SK-N-SH (cell line): ENCODE measurements around the gene ZFYVE21. TPM values are rescaled to one million over a fixed set of nuclear protein-coding genes. Genes with fewer than 3 reads are reported as not detected.

ENCODE experiments used
- CTCF ChIA-PET: fragments of 300-600, 350-600 bp; formaldehyde crosslinking; extraction: SDS; loops from one replicate; lab custom pipeline; 2021; lab: Yijun Ruan, JAX
- POLR2A ChIA-PET: fragments of 350-600 bp; sonication (Branson Sonifier 250); formaldehyde crosslinking; extraction: SDS; loops from one replicate; lab custom pipeline; 2020; ENCODE audit warnings: antibody characterized with exemption, inconsistent platforms; lab: Yijun Ruan, JAX
- DNase-seq: peaks from one replicate; pipeline ENCODE4 v3.0.0; 2012
- H2AFZ ChIP-seq: fragments of 200-600 bp; sonication (generic); 2 replicates; pipeline ENCODE4 v1.8.1; 2016; ENCODE audit warnings: antibody characterized with exemption, mild to moderate bottlenecking, low read depth
- H3F3A ChIP-seq: fragments of 200-600 bp; sonication (generic); replicated peaks from 2 replicates; pipeline ENCODE3; 2016; ENCODE audit warnings: antibody characterized with exemption, mild to moderate bottlenecking; ENCODE audit not compliant: insufficient read depth
- H3K27ac ChIP-seq, 2 experiments: fragments of 200-500 bp in 1 of 2; fragments of 200-600 bp in 1 of 2; sonication (Bioruptor generic) in 1 of 2; sonication (generic), shearing (Covaris generic) in 1 of 2; 2 replicates each; pipeline versions ENCODE4 v1.5.1 to v1.6.1; 2014 to 2016; ENCODE audit warnings: low read depth in 2 of 2, inconsistent platforms in 1 of 2, low read length in 1 of 2, mild to moderate bottlenecking in 1 of 2, mixed read lengths in 1 of 2
- H3K27me3 ChIP-seq: fragments of 200-600 bp; sonication (generic), shearing (Covaris generic); 2 replicates; pipeline ENCODE4 v1.6.1; 2016; ENCODE audit warnings: mixed run types; ENCODE audit not compliant: insufficient read depth
- H3K36me3 ChIP-seq, 2 experiments: fragments of 200-500 bp in 1 of 2; fragments of 200-600 bp in 1 of 2; sonication (Bioruptor generic) in 1 of 2; sonication (generic) in 1 of 2; replicated peaks in 1 of 2; 2 replicates each; pipeline versions ENCODE3 to v1.5.1; 2014 to 2016; ENCODE audit warnings: low read length in 1 of 2, mild to moderate bottlenecking in 1 of 2; ENCODE audit not compliant: insufficient read depth in 2 of 2, control insufficient read depth in 1 of 2
- H3K4me1 ChIP-seq, 2 experiments: fragments of 200-500 bp in 1 of 2; fragments of 200-600 bp in 1 of 2; sonication (Bioruptor generic) in 1 of 2; sonication (generic), shearing (Covaris generic) in 1 of 2; 2 replicates each; pipeline versions ENCODE4 v1.5.1 to v1.6.1; 2014 to 2016; ENCODE audit warnings: low read depth in 1 of 2, low read length in 1 of 2, mixed run types in 1 of 2; ENCODE audit not compliant: insufficient read depth in 2 of 2, control insufficient read depth in 1 of 2
- H3K4me2 ChIP-seq: fragments of 200-600 bp; sonication (generic), shearing (Covaris generic); 2 replicates; pipeline ENCODE4 v1.6.1; 2017; ENCODE audit warnings: mixed run types
- H3K4me3 ChIP-seq, 2 experiments: fragments of 200-500 bp in 1 of 2; fragments of 200-600 bp in 1 of 2; sonication (Bioruptor generic) in 1 of 2; sonication (generic), shearing (Covaris generic) in 1 of 2; 2 replicates each; pipeline versions ENCODE4 v1.5.1 to v1.8.1; 2014 to 2016; ENCODE audit warnings: low read depth in 2 of 2, inconsistent platforms in 1 of 2, low read length in 1 of 2, mild to moderate bottlenecking in 1 of 2, mixed read lengths in 1 of 2, moderate library complexity in 1 of 2
- H3K79me2 ChIP-seq: fragments of 200-600 bp; sonication (generic); 2 replicates; pipeline ENCODE4 v1.8.1; 2017; ENCODE audit warnings: mild to moderate bottlenecking; ENCODE audit not compliant: insufficient read depth
- H3K9ac ChIP-seq: fragments of 200-600 bp; sonication (generic); 2 replicates; pipeline ENCODE4 v1.6.1; 2017; ENCODE audit warnings: mixed run types
- H3K9me2 ChIP-seq: fragments of 200-600 bp; sonication (generic); 2 replicates; pipeline ENCODE4 v1.6.1; 2017; ENCODE audit warnings: mixed run types
- H3K9me3 ChIP-seq: fragments of 200-600 bp; sonication (generic); 2 replicates; pipeline ENCODE4 v1.6.1; 2017; ENCODE audit warnings: mixed run types, mild to moderate bottlenecking, moderate library complexity
- H4K20me1 ChIP-seq: fragments of 200-600 bp; sonication (generic); 2 replicates; pipeline ENCODE4 v1.6.1; 2017; ENCODE audit warnings: mild to moderate bottlenecking, mixed run types; ENCODE audit not compliant: insufficient read depth
- FOSL2 ChIP-seq: IDR thresholded peaks from 2 replicates; pipeline ENCODE4 v1.4.0; 2012; ENCODE audit warnings: low read depth, mild to moderate bottlenecking, moderate library complexity, borderline replicate concordance
- FOXJ3 ChIP-seq: sonication (generic); formaldehyde crosslinking; IDR thresholded peaks from 2 replicates; pipeline ENCODE4 v1.5.1; 2020; ENCODE audit warnings: mild to moderate bottlenecking, missing genetic modification reagents
- MXI1 ChIP-seq: IDR thresholded peaks from 2 replicates; pipeline ENCODE4 v1.6.1; 2012; ENCODE audit warnings: mild to moderate bottlenecking, low read depth, low read length, improper control_type of control experiment
- RCOR1 ChIP-seq: fragments of 150-350 bp; IDR thresholded peaks from 2 replicates; pipeline ENCODE4 v1.6.1; 2017; ENCODE audit warnings: antibody characterized with exemption, low read length
- TCF12 ChIP-seq: IDR thresholded peaks from 2 replicates; pipeline ENCODE4 v1.4.0; 2012
- YY1 ChIP-seq: IDR thresholded peaks from 2 replicates; pipeline ENCODE4 v1.4.0; 2012; ENCODE audit warnings: low read depth, mild to moderate bottlenecking
- WGBS: methylation state at CpG from one replicate; pipeline ENCODE4 v1.1.6; 2017; ENCODE audit warnings: low lambda C conversion rate; 5-methylcytosine and 5-hydroxymethylcytosine counted together
- polyA plus RNA-seq, 3 experiments: library from polyadenylated mRNA; depleted of rRNA; stranded (reverse); fragments of >200 nt; gene quantifications; 2 replicates each; pipeline ENCODE4 v1.2.3, GENCODE V29; 2012
- small RNA-seq, 7 experiments: library from RNA; depleted of rRNA; stranded (forward); fragments of <200 nt; gene quantifications; one replicate each; pipeline ENCODE3, GENCODE V24; 2012
- TF ChIP-seq, protein P1 (sequence below): fragments of 150-350 bp; IDR thresholded peaks from 2 replicates; pipeline ENCODE4 v1.6.1; 2016; ENCODE audit warnings: mild to moderate bottlenecking, low read depth, low read length

ZFYVE21 gene
- polyA plus RNA-seq, 1 of the 3 experiments (the other 2 are of a cell fraction) = 82.1 TPM

DNA sequence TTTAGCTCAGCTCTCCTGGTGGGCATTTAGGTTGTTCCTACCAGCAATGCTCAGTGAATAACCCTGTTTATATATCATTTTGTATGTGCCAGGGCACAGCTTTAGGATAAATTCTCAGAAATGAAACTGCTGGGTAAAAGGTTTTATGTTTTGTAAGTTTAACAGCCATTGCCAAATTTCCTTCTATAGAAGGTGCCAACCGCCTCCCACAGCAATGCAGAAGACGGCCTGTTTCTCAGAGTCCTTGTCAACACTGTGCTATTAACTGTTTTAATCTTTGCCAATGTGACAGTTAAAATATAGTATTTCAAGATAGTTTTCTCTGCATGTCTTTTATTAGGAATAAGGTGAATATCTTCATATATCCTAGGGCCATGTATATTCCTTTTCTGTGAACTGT lies 66.8 kb downstream of the ZFYVE21 start:
- H3K4me1 ChIP-seq = no peaks in the 10 kb centered on the region
- 94% methylated on average over 2 of the region's 2 CpGs for WGBS
- H3K36me3 ChIP-seq = peaks cover 0 to 5% of the 10 kb centered on the region in 2 experiments
- no peak overlapping the region for H3K27ac ChIP-seq
- H3F3A ChIP-seq = no peaks in the 10 kb centered on the region
- H2AFZ ChIP-seq = no peak overlapping the region
- no peaks in the 10 kb centered on the region for H3K9me3 ChIP-seq
- no peaks in the 10 kb centered on the region for H3K9me2 ChIP-seq
- no peak for TF ChIP-seq FOSL2
- TF ChIP-seq FOXJ3 (CRISPR knock-in tag) = no peak
- no peak for TF ChIP-seq YY1
- no peak for TF ChIP-seq RCOR1
- no peak for TF ChIP-seq MXI1
- TF ChIP-seq TCF12 = no peak
- TF ChIP-seq, protein P1, sequence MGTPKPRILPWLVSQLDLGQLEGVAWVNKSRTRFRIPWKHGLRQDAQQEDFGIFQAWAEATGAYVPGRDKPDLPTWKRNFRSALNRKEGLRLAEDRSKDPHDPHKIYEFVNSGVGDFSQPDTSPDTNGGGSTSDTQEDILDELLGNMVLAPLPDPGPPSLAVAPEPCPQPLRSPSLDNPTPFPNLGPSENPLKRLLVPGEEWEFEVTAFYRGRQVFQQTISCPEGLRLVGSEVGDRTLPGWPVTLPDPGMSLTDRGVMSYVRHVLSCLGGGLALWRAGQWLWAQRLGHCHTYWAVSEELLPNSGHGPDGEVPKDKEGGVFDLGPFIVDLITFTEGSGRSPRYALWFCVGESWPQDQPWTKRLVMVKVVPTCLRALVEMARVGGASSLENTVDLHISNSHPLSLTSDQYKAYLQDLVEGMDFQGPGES = no peak
- no peaks in the 10 kb centered on the region for H3K27me3 ChIP-seq
- no peak overlapping the region for H3K4me3 ChIP-seq
- ChIA-PET POLR2A (no interaction called here), CTCF (no interaction called here)
- no peak overlapping the region for H3K4me2 ChIP-seq
- no peak for DNase-seq
- no peaks in the 10 kb centered on the region for H4K20me1 ChIP-seq
- no peak overlapping the region for H3K9ac ChIP-seq
- no peaks in the 10 kb centered on the region for H3K79me2 ChIP-seq

Small RNA genes lying within 50 kb of the gene (small RNA-seq; reads per million reads assigned to genes)
- gene RF00019 = 0 reads per million in 7 experiments

Other genes starting within 250 kb of the ZFYVE21 start
- gene CKB, start 193.0 kb upstream of the ZFYVE21 start, polyA plus RNA-seq (2012; rRNA removed) = 47.6 and 53.0 TPM in 2 replicates
- 15.8 and 18.1 TPM in 2 replicates for gene TRMT61A, start 186.6 kb upstream of the ZFYVE21 start, polyA plus RNA-seq (2012; rRNA removed)
- 5.2 and 5.9 TPM in 2 replicates for gene BAG5, start 153.2 kb upstream of the ZFYVE21 start, polyA plus RNA-seq (2012; rRNA removed)
- gene COA8, start 152.8 kb upstream of the ZFYVE21 start, polyA plus RNA-seq (2012; rRNA removed) = 25.2 and 25.4 TPM in 2 replicates
- gene KLC1, start 86.6 kb upstream of the ZFYVE21 start, polyA plus RNA-seq (2012; rRNA removed) = 211 and 308 TPM in 2 replicates
- gene XRCC3, start 359 bp upstream of the ZFYVE21 start, polyA plus RNA-seq (2012; rRNA removed) = 10.7 and 11.7 TPM in 2 replicates
- gene PPP1R13B, start 131.8 kb downstream of the ZFYVE21 start, polyA plus RNA-seq (2012; rRNA removed) = 5.1 and 5.7 TPM in 2 replicates
- not detected in 2 replicates for gene TDRD9, start 212.6 kb downstream of the ZFYVE21 start, polyA plus RNA-seq (2012; rRNA removed)
- gene RD3L, start 226.7 kb downstream of the ZFYVE21 start, polyA plus RNA-seq (2012; rRNA removed) = not detected in 2 replicates